Left ventricle myocardium inferior (tissue), 1 donor: ENCODE measurements around the gene CASS4. TPM values are rescaled to one million over a fixed set of nuclear protein-coding genes. Genes with fewer than 3 reads are reported as not detected.

Source experiments
- DNase-seq: peaks from one replicate; pipeline ENCODE4 v3.0.0-alpha.2; 2020
- H3K27ac ChIP-seq: fragments of 200-600 bp; replicated peaks from 2 replicates; pipeline ENCODE4 v1.8.0; 2021
- H3K27me3 ChIP-seq: fragments of 200-600 bp; 2 replicates; pipeline ENCODE4 v1.8.0; 2021; ENCODE audit warnings: low read depth
- H3K36me3 ChIP-seq: fragments of 200-600 bp; 2 replicates; pipeline ENCODE4 v1.8.0; 2021
- H3K4me1 ChIP-seq: fragments of 200-600 bp; 2 replicates; pipeline ENCODE4 v1.8.0; 2021
- H3K4me3 ChIP-seq: fragments of 200-600 bp; 2 replicates; pipeline ENCODE4 v1.8.0; 2021; ENCODE audit warnings: mild to moderate bottlenecking, moderate library complexity
- H3K9me3 ChIP-seq: fragments of 200-600 bp; replicated peaks from 2 replicates; pipeline ENCODE4 v1.8.0; 2021
- intact Hi-C: fragments of 100-400 bp; cut with micrococcal nuclease; formaldehyde crosslinking; loops from one replicate; pipeline ENCODE4 v1.11.0; 2022
- total RNA-seq: library from RNA; stranded (reverse); fragmentation: NEBNext Ultra II Directional; extraction: Animal tissue kit (Norgen Biotek cat#: 25700); gene quantifications from one replicate; pipeline ENCODE4 v1.2.1, GENCODE V29; 2021
- TF ChIP-seq, protein P1 (sequence below): fragments of 200-600 bp; IDR thresholded peaks from 2 replicates; pipeline ENCODE4 v1.8.0; 2021; ENCODE audit warnings: antibody characterized with exemption, mild to moderate bottlenecking, borderline replicate concordance
- donor health status: DM: no; HTN: yes; CAD: no; lungs with severe emphysema.

Gene CASS4
- total RNA-seq, 1 donor from 2014 or later: 0.47 TPM

DNA sequence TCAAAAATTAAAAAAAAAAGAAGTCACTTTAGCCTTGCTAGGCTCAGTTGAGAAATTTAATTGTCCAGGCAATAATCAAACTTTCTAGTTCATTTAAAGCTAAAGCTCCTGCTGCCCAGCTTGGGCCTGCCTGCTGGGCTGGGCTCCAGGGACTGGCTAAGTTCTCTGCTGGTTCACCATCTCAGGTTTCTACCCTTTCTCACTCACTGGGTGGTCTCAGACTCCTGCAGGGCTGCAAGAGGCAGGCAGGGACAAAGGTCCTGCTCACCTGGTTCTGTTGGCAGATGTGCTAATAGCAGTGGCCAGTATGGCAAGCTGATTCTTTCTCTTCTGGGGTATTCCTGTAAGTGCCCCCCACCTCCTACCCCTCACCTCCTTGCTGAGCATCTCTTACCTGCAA is 35.2 kb downstream of the CASS4 start:
- Histone ChIP-seq H3K4me1 (peaks cover 10% of the 10 kb centered on the region), H3K27me3 (no peaks in the 10 kb centered on the region), H3K36me3 (no peaks in the 10 kb centered on the region), H3K9me3 (no peaks in the 10 kb centered on the region), H3K4me3 (no peak overlapping the region), H3K27ac (no peak overlapping the region)
- intact Hi-C loops: no loop called here
- TF ChIP-seq, protein P1, sequence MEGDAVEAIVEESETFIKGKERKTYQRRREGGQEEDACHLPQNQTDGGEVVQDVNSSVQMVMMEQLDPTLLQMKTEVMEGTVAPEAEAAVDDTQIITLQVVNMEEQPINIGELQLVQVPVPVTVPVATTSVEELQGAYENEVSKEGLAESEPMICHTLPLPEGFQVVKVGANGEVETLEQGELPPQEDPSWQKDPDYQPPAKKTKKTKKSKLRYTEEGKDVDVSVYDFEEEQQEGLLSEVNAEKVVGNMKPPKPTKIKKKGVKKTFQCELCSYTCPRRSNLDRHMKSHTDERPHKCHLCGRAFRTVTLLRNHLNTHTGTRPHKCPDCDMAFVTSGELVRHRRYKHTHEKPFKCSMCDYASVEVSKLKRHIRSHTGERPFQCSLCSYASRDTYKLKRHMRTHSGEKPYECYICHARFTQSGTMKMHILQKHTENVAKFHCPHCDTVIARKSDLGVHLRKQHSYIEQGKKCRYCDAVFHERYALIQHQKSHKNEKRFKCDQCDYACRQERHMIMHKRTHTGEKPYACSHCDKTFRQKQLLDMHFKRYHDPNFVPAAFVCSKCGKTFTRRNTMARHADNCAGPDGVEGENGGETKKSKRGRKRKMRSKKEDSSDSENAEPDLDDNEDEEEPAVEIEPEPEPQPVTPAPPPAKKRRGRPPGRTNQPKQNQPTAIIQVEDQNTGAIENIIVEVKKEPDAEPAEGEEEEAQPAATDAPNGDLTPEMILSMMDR: no peak
- DNase-seq: no peak

DNA sequence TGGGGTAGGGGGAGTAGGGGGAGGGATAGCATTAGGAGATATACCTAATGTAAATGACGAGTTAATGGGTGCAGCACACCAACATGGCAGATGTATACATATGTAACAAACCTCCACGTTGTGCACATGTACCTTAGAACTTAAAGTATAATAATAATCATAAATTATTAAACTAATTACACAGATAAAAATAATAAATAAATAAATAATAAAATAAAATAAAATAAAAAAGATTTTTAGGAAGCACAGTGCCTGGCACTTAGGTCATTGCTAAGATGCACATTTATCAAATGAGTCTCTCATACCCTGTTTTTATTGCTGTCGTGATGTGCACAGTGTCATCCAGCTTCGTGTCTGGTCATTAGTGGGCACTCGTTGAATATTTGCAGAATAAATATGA is 37.4 kb downstream of the CASS4 start:
- TF ChIP-seq, protein P1: no peak
- no peaks in the 10 kb centered on the region for H3K36me3 ChIP-seq
- no peak overlapping the region for H3K27ac ChIP-seq
- H3K4me3 ChIP-seq: no peak overlapping the region
- H3K4me1 ChIP-seq: peaks cover under 1% of the 10 kb centered on the region
- H3K9me3 ChIP-seq: no peaks in the 10 kb centered on the region
- H3K27me3 ChIP-seq: no peaks in the 10 kb centered on the region
- intact Hi-C loops: no loop called here
- DNase-seq: no peak

DNA sequence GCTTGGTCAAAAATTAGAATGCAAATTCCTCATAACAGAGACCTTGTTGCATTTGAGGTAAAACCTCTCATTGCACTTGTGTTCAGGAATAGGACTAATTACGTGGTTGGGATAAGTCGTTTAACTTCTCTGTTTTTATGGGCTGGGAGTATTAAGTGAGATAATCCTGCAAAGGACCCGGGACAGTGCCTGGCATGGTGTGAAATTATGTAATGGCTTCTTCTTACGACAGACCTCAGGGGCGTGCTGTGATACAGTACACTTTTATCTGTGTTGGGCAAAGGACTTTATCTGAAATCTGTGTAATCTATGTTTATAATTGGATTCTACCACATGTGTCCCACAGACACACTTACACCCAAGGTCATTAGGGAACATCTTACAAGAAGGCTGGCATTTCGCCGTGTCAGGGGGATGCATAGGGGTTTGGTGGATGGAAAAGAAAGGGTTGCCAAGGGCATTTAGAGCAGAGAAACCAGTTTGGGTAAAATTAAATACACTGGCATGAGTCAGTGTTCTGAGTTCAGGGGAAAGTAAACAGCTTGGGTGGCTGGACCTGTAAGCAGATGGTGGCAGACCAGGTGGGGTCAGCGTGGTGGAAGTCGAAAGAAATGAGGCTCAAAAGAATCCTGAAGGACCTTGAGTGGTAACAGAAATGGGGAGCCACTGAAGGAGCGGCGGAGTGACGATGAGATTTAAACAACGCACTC is 39.2 kb downstream of the CASS4 start:
- no peak for DNase-seq
- Histone ChIP-seq H3K36me3 (no peaks in the 10 kb centered on the region), H3K4me1 (no peaks in the 10 kb centered on the region), H3K27ac (no peak overlapping the region), H3K9me3 (no peaks in the 10 kb centered on the region), H3K4me3 (no peak overlapping the region), H3K27me3 (no peaks in the 10 kb centered on the region)
- intact Hi-C loops: no loop called here
- TF ChIP-seq, protein P1: no peak

DNA sequence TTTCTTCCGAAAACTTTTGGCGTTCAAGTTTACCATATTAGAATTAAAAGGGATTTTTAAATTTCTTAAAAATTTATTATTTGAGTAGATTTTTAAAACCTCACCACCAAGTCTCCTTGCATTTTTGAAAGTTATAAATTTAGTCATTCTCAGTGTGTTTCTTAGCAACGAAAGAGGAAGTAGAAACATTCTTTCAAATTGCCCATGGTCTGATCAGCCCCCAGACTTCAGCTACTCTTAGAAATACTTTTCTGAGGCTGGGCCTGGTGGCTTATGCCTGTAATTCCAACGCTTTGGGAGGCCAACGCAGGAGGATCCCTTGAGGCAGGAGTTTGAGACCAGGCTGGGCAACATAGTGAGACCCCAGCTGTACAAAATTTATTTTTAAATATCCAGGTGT is 41.3 kb downstream of the CASS4 start:
- Histone ChIP-seq H3K36me3 (no peaks in the 10 kb centered on the region), H3K9me3 (no peaks in the 10 kb centered on the region), H3K27ac (no peak overlapping the region), H3K4me1 (no peaks in the 10 kb centered on the region), H3K27me3 (no peaks in the 10 kb centered on the region), H3K4me3 (no peak overlapping the region)
- TF ChIP-seq, protein P1: no peak
- intact Hi-C loops: no loop called here
- no peak for DNase-seq

DNA sequence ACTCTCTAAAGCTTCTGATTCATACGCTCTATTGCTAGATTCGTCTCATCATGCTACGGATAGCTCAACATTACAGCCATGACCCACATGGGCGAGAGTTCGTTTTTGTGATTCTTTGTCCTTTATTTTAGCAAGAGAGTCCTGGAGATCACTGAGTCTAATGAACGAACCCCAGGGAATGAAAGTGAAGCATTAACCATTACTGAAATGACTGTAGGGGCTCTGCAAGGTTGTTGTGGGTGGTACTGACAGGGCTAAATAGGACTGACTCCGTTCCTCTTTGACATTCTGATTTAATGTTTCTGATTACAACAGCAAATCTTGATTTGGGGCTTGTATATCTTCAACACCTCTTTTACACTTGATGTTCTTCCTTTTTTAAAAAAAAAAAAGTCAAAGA is 42.7 kb downstream of the CASS4 start:
- TF ChIP-seq, protein P1: no peak
- Histone ChIP-seq H3K4me1 (no peaks in the 10 kb centered on the region), H3K27me3 (no peaks in the 10 kb centered on the region), H3K27ac (no peak overlapping the region), H3K4me3 (no peak overlapping the region), H3K36me3 (no peaks in the 10 kb centered on the region), H3K9me3 (no peaks in the 10 kb centered on the region)
- intact Hi-C loops: no loop called here
- DNase-seq: no peak
